SW 1271 (cell line): ENCODE measurements around the gene GABBR2.
A peak's percentile ranks its signal among the peaks of the same experiment; 100 is the strongest.

ENCODE experiments used
- DNase-seq, 2 experiments: peaks; one replicate each; lab custom pipeline; 2025; lab: John Stamatoyannopoulos, UW

GABBR2 gene

DNA sequence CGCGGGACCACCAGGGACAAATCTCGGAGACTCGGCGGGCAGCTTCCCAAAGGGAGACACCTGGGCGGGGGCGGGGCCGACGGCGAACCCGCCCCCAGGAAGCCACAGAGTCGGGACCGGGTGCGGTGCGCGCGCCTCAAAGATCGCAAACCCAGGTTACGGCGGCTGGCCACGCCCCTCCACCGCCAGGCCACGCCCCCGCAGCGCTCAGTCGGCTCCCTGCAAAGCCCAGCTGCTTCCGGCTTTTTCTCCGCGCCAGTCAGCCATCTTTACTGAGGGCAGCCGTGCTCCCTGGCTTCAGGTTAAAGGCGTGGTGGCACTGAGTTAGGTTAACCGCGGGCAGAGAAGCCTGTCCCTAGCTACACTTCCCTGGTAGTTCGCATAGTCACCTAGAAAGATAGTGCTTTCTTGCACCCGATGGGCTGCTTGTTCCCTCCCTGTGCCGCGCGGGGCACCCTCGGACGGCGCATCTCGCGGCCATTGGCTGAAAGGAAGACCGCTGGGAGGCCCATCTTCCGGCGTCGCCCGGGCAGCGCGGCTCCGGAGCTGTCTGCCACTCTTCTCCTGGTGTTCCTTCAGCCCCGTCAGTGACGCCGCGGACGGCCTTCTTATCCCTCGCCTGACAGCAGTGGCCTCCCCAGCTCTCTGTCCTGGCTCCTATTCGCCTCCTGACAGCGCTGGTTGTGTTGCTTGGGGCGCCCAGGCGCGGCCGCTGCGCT is 453.0 kb downstream of the GABBR2 start, which contains the start of gene TBC1D2:
TSS of gene TBC1D2 (minus strand) at position 72 of the 719 bp plus-strand sequence. CDS start 108 bp downstream, outside the sequence.
- DNase-seq = peak; percentile 91 to 97

DNA sequence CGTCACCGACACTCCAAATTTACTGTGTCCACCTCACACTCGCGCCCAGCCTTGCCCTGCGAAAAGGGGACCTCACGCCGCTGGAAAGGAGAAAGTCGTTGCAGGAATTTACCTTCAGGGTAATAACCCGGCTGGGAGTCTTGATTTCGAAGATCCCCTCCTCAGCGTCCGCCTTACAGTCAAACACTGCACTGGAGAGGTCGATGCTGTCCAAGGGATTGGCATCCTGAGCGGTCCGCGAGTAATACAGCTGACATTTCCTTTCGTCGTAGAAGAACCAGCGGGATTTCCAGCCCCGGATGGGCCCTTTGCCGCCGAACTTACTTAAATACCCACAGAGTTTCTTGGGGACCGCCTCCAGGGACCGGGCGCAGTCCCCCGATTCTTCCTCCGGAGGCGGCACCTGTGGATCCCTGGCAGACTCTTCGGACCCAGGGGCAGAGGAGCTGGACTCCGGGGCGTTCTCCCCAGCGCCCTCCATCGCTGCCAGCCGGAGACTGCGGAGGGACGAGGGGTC is 453.6 kb downstream of the GABBR2 start:
- peak in 1 of 2 experiments; percentile 75 for DNase-seq

DNA sequence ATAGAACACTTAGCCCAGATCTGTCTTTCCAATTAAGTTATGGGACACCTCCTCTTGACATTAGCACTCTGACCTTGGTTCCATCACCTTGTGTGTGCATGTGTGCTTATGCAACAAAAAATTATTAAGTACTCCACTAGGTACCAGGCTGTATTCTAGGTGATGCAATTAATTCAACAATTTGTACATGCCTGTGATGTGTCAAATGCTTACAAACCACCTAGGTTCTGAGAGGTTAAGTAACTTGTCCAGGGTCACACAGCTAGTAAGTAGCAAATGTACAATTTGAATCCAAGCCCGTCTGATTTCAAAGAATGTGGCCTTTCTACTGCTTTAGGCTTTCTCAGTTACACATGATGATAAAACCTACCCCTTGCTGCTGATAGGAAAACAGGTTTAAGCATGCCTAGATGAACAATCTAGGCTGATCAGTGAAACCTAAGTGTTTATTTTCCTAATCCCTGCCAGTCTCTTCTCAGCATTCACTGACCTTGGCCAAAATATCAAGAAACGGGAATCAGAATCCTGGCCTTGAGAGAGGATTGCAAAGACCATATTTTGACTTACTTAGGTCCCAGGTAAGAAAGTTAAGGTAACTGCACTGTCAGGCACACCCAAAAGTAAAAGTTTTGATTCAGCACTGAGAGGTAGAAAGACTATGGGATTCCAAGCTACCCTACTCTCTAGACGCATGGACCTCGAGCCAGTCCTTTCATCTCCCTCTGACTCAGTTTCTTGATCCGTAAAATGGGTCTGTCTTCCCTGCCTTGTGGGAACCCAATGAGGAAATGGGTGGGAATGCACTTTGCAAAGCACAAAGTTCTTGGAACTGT is 454.3 kb downstream of the GABBR2 start:
- DNase-seq = no peak

DNA sequence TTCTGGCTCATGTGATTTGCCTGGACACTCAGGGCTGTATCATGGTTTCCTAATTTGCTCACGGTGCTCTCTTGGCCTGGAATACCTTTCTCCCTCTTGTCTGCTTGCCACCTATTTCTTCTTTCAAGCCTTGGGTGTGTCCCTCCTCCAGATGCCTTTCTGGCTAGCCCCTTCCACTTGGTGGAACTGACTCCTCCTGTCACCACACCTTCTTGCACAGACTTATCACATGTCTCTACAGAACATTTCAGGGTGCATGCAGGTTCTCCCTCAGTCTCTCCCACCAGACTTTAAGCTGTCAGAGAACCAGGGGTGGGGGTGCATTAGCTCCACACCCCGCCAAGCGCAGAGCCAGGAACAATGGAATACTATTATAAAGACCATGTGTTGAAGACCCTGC is 455.2 kb downstream of the GABBR2 start:
- no peak for DNase-seq

DNA sequence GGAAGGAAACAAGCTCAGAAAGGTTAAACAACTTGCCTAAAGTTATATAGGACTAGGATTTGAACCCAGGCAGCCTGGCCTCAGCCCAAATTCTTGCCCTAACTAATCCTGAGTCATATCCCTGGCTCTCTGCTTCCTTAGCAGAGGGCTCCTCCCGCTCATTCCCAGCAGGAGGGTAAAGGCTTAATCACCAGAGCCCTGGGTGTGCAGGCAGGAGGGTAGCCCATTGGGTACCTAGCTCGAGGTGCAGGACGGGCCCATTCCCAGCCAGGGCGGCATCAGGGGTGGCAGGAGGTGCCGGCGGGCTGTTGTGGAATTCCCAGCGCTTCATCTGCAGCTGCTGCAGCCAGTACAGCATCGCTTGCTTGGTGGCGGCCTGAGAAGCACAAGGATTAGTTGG is 457.2 kb downstream of the GABBR2 start:
- peak; percentile 80 to 91 for DNase-seq

DNA sequence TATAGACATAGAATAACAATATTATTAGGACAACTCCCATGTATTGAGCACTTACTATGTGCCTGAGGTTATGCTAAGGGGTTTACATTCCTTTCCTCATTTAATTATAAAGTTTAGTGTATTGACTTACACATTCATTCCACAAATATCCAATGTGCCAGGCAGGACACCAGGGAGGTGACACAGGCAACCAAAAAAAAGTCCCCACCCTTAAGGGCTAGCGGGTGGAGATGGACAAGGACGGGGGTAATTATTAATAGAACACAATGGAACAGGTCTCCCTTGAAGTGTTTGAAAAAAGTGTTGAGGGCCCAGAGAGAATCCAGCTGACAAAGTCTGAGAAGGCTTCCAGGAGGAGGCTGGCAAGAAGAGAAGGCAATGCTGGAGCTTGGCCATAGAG is 459.0 kb downstream of the GABBR2 start:
- DNase-seq = no peak

DNA sequence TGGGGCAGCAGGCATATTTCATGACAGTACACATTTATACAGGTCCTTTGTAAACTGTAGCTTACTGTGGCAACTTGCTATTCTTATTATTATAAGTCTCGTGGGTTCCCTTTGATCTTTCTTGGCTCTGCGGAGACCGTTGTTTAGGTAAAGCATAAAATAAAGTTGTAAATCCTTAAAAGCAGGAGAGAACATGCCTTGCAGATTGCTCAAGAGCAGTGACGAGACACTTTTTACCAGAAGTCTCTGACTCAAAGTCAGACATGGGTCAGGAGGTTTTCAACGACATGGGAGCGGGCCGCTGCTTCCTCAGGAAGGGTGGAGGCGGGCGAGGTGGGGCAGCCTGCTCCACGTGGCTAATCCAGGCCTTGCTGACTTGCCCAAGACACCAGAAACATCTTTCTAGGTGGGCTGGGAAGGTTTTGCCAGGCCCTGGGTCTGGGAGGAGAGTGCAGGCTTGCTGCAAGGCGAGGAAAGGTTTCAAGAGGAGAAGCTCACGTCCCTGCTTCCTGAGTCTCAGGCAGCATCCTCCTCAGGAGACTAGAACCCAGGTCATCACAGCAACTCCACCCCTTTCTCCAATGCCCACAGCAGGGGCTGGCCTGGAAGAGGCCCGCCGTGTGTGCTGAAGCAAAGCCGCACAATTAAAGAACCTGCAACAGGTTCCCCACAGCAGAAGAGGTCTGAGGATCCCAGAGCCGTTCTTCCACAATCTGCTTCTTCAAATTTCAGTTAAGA is 459.8 kb downstream of the GABBR2 start:
- DNase-seq = no peak

DNA sequence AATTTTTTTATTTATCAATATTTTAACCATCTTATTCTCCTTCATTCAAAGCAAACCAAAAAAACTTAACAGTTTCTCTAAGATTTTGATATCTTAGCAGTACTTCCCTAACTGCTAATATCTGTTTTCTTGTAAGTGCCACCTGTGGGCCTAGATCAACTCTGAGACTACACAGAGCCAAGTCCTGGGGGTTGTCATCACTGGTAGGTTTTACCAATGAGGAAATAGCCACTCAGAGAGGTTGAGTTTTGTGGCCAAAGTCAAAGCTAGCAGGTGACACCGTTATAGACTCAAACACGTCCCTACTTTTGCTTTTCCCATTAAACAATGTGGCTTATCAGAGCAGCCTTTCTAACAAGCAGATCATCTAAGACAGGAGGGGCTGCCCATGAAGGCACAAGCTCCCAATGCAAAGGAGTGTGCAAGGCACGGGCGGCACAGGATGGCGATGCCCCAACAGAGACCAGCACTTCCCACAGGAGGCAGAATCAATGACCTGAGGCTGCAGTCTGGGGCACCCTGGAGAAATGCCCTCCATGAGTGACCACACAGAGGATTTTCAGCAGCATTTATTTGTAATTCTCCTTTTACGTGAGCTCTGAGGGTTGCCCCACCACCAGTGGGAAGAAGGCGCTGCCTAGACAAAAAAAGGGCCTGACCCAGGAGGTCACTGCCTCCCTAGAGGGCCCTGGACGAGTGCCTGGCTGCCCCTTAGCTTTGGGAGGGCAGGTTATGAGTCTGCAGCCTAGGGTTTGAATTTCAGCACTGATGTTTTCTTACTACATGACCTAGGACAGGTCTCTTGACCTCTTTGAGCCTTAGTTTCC is 460.7 kb downstream of the GABBR2 start:
- DNase-seq = no peak

DNA sequence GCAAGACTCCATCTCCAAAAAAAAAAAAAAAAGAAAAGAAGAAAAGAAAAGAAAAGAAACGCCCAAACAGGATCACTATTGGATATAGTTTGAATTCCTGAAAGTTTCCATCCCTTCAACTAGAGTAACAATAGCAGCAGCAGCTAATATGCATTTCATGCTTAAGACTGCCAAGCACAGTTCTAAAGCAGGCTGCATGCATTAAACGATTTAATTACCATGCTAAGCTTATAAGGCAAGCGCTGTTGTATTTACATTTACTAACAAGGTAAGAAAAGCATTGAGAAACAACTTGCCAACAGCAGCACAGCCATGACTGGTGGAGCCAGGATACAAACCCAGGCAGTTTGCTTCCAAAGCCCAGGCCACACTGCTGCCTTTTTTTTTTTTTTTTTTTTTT is 466.3 kb downstream of the GABBR2 start:
- no peak for DNase-seq

DNA sequence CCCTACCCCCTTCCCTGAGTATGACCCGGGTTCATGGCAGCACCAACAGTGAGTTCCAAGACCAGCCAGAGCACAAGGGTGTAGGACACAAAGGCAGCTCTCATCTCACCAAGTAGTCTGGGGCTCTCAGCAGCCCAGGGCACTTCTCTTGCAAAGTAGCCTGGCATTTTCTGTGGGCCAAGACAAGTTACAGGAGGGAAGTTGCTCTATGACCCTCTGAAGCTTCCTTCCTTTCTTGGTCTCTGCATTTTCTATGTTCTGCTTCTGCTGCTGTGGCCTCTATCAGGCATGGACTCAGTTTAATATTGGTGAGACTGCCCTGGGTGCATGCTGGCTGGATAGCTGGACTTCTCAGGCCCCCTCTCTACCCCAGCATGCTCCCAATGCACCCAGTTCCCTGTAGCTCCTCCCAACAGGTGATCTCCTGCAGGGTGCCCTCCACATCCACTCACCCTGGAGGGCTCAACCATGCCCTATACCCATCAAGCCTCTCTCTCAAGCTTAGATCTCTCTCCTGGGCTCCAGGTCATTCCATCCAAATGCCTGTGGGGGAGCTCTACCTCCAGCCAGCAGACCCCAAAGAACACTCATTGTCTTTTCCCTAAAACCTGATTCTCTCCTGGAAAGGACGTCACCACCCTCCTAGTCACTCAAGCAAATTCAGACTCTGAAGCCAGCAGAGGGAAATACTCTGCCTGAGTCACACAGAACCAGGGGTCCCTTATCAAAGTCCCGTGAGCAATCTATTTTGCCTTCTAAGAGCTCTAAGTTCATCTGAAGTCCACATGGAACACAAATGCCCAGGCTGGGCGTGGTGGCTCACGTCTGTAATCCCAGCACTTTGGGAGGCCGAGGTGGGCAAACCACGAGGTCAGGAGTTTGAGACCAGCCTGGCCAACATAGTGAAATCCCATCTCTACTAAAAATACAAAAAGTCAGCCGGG is 467.1 kb downstream of the GABBR2 start:
- DNase-seq = no peak

DNA sequence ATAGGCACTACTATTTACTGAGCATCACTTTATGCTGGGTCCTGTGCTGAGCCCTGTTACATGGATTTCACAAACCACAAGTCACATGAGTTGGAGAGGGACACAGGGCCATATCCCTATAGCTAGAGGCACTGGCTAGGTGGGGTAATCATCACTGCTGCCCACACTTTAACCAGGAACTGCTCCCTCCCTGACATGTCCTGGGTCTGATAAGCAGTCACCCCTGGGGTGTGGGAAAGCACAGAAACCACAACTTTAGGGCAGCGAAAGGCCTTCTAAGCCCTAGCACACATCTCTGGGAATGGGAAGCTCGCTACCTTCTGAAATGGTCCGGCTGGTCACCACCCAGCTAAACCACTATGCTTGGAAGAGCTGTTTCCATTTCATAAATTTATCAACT is 468.3 kb downstream of the GABBR2 start:
- no peak for DNase-seq
